Measurements from ENCODE around the gene MAGT1.

MAGT1 gene

DNA sequence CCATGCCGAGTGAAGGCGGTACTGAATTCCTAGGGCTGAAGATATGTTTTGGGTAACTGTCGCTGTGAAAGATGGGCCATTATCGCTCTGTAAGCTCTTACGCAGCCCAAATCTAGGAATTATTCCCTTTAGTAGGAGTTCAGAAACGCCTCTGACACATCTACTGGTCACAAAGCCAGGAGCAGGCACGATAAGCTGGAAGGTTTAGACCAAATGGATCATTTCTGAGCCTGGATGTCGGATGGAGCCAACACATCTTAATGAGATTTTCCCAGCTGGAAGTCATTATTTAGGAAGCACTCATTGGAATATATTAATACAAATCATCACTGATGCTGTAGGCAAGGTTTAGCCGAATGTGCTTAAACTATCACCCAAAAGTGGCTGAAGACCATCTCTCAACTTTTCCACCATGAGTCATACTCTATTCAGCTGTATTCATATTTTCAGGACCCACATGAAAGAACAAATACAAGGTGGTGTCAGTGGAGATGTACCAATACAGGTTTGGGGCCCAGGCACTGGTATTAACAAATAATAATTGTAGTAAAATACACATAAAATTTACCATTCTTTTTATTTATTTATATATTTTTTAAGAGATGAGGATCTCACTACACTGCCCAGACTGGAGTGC is 75.0 kb downstream of the MAGT1 start:
- H3K4me3 ChIP-seq (ENCODE audit: low read length): no peak overlapping the region
- DNase-seq (ENCODE audit: low read depth): no peak
- TF ChIP-seq, protein P1, sequence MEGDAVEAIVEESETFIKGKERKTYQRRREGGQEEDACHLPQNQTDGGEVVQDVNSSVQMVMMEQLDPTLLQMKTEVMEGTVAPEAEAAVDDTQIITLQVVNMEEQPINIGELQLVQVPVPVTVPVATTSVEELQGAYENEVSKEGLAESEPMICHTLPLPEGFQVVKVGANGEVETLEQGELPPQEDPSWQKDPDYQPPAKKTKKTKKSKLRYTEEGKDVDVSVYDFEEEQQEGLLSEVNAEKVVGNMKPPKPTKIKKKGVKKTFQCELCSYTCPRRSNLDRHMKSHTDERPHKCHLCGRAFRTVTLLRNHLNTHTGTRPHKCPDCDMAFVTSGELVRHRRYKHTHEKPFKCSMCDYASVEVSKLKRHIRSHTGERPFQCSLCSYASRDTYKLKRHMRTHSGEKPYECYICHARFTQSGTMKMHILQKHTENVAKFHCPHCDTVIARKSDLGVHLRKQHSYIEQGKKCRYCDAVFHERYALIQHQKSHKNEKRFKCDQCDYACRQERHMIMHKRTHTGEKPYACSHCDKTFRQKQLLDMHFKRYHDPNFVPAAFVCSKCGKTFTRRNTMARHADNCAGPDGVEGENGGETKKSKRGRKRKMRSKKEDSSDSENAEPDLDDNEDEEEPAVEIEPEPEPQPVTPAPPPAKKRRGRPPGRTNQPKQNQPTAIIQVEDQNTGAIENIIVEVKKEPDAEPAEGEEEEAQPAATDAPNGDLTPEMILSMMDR (conservative IDR thresholded peaks at IDR 0.05; ENCODE audit: low read depth, low read length): no peak

DNA sequence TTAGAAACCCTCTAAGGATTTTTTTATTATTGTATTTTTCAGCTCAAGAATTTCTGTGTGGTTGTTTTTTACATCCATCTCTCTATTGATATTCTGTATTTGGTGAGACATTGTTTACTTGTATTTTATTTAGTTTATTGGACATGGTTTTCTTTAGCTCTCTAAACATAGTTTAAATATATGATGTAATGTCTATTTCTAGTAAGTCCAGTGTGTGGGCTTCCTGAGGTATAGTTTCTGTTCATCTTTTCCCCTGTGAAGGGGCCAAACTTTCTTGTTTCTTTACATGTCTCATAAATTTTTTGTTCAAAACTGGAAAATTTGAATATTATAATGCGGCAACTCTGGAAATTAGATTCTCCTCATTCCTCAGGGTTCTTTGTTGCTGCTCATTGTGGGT is 81.0 kb downstream of the MAGT1 start:
- DNase-seq (ENCODE audit: low read depth): no peak
- no peak overlapping the region for H3K4me3 ChIP-seq (ENCODE audit: low read length)
- TF ChIP-seq, protein P1 (conservative IDR thresholded peaks at IDR 0.05; ENCODE audit: low read depth, low read length): no peak

DNA sequence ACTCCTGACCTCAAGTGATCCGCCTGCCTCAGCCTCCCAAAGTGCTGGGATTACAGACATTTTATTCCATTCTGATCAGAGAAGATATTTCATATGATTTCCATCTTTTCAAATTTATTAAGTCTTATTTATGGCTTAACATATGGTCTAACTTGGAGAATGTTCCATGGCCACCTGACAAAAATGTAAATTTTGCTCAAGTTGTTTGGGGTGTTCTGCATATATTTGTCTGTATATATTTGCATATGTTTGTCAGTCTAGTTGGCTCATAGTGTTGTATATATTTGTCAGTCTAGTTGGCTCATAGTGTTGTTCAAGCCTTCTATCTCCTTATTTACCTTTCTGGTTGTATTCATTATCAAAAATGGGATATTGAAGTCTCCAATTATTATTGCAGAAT is 93.0 kb downstream of the MAGT1 start:
- H3K4me3 ChIP-seq (ENCODE audit: low read length): no peak overlapping the region
- DNase-seq (ENCODE audit: low read depth): no peak
- TF ChIP-seq, protein P1 (conservative IDR thresholded peaks at IDR 0.05; ENCODE audit: low read depth, low read length): no peak

DNA sequence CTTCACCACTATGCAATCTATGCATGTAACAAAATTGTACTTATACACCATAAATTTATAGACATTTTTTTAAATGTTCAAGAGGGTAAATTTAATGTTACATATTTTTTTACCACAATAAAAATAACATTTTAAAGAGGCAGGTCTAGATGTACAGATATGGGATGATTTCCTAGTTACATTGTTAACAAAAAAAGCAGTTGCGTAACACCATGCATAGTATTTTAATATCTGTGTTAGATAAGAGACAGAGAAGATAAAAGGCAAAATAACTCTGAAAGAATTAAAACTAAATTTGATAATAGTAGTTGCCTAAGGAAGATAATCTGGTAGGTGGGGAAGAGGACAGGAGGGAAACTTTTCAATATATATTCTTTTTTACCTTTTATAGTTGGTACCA is 100.1 kb downstream of the MAGT1 start:
- no peak for DNase-seq (ENCODE audit: low read depth)

DNA sequence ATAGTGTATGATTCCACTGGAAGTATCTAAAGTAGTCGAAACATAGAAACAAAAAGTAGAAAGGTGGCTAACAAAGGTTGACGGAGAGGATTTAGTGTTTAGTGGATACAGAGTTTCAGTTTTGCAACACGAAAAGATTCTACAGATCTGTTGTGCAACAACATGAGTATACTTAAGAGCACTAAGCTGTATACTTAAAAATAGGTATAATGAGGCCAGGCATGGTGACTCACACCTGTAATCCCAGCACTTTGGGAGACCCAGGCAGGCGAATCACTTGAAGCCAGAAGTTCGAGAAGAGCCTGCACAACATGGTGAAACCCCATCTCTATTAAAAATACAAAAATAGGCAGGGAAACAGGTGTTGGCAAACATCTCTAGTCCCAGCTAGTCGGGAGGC is 101.3 kb downstream of the MAGT1 start:
- no peak overlapping the region for H3K4me3 ChIP-seq (ENCODE audit: low read length)
- TF ChIP-seq, protein P1 (conservative IDR thresholded peaks at IDR 0.05; ENCODE audit: low read depth, low read length): no peak
- no peak for DNase-seq (ENCODE audit: low read depth)

More for the DNA sequence above, 100.1 kb downstream of the MAGT1 start:
- H3K4me3 ChIP-seq (ENCODE audit: low read length): no peak overlapping the region
- TF ChIP-seq, protein P1 (conservative IDR thresholded peaks at IDR 0.05; ENCODE audit: low read depth, low read length): no peak

DNA sequence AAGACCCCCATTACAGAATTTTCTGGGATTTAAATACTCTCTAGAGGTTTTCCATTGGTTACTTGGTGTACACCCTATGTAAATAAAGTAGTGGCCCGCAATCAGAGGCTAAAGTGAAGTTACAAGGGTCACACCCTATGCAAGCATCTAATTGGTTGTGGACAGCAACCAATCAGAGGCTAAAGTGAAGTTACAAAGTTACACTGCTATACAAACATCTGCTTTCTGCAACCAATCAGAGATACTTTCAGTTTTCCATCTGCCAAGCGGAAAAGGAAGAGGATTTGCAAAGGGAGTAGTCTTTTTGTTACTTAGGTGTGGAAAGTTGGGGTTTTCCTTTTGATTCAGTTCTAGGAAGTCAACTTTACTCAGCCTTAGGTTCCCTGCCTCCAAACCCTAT is 107.2 kb downstream of the MAGT1 start:
- TF ChIP-seq, protein P1 (conservative IDR thresholded peaks at IDR 0.05; ENCODE audit: low read depth, low read length): no peak
- no peak for DNase-seq (ENCODE audit: low read depth)
- H3K4me3 ChIP-seq (ENCODE audit: low read length): no peak overlapping the region

DNA sequence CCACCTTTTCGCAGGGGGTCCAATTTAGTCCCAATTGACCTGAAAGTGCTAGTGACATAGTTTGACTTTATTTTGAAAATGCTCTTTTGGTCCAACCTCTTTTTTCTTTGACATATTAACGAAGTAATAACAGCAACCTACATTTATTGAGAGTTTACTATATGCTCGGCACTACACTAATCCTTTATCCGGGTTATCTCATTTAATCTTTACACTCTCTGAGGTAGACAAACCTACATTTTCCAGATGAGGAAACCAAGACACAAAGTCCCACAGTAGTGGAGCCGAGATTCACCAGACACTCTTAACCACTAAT is 108.9 kb downstream of the MAGT1 start:
- TF ChIP-seq, protein P1 (conservative IDR thresholded peaks at IDR 0.05; ENCODE audit: low read depth, low read length): no peak
- H3K4me3 ChIP-seq (ENCODE audit: low read length): peak overlapping the region; percentile 74
- DNase-seq (ENCODE audit: low read depth): no peak
